ENCODE data around the gene CTTNBP2.

CTTNBP2 gene

DNA sequence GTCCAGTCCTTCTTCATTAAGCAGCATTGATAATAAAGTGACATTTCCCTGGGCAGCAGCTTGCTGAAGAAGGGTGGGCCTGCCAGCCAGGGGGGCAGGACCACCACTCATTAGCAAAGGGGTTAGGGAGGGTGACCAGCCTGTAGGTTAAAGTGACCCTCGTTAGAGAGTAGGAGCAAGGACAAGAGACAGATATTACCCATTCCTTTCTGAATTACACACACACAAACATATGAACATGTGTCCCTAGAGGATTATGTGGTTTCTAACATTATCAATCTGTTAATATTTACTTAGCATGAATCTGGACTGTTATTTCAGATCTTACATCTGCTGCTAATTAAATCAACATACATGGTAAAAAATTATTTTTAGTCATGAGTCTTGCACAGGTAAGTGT, 88.9 kb downstream of the CTTNBP2 start:
- DNase-seq: no peak

GRCh38 chr7:117782761-117783160, 90.5 kb downstream of the CTTNBP2 start:
- DNase-seq: no peak

DNA sequence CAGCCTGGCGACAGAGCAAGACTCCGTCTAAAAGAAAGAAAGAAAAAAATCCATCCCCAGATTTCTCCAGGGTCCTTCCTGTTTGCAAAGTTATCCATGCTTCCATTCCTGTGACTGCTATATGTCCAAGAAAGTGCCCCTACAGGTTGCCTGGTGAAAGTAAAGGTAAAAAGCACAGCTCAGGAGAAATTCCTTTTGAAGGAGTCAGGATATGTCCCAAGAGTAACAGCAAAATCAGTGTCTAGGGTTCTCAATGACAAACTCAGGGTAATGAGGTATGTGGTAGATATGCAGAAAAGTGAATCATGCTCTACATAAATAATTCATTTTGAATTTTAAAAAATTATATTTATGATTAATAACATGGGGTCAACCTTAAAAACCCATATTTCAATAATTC, 91.5 kb downstream of the CTTNBP2 start:
- DNase-seq: no peak

DNA sequence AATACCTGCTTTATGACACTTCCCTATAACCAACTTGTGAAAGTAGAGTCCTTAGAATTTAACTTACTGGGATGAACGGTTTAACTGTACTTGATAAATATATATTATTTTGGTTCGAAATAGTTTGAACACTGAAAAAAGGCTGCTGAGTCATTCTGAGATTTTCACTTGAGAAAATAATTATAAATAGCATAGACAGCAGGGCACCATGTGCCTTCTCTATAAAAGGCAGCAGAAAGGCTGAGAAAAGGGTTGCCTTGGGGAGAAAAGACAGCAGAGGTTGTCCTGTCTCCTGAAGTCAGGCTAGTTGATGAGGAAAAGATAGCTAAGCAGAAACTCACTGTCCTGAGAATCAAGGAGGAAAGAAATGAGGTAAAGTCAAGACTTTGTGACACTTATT, 92.4 kb downstream of the CTTNBP2 start:
- DNase-seq: no peak

DNA sequence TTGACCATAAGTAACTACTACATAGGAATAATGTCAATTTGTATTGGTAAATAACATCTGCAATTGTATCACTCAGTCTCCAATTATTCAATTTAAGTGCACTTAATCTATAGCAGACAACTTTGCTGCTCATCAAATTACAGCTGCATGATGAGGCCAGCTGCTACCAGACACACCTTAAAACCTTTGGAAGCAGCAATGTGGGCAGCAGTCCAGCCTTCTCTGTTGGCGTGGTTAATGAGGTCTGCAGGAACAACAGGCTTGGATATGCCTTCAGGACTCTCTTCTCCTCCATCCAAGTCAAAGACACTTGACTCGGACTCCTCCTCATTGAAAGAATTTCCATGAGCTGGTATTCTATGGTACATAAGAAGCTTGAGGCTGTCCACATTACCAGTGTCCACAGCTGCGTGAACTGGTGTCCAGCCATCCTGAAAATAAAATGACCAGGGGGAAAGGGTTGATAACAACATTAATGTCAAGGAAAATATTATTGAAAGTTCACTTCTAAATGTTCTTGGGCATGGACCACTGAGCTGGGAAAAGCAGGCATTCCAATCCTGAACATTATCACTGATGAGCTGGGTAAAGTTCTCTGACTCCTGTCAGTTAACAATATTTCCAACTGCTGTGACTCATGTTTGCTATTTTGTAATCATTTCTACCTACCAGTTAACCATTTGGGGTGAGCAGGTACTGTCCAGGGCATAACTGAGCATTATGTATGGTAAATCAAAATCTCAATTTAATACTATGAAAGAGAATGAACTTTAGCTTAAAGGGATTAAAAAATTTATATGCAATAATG, 95.7 kb downstream of the CTTNBP2 start:
- no peak for DNase-seq

GRCh38 chr7:117776224-117776623, 97.0 kb downstream of the CTTNBP2 start:
- DNase-seq: no peak

GRCh38 chr7:117775801-117776200, 97.4 kb downstream of the CTTNBP2 start:
- DNase-seq: no peak

DNA sequence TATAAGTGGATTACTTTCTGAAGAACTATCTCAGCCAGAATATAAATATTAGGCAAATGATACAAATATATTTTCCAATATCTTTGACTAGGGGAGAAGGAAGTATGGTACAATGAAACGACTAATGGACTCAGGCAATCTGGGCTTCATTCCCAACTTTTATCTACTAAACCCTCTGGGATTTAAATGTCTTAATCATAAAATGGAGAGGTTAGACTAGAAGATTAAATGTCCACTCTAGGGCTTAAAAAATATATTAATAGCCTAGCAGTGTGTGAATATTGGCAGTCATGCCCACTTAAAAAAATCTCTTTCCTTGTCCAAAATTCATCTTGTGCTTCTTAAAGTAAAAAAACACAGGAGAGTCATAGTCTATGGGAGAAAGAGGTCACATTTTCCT, 98.3 kb downstream of the CTTNBP2 start:
- DNase-seq: no peak

DNA sequence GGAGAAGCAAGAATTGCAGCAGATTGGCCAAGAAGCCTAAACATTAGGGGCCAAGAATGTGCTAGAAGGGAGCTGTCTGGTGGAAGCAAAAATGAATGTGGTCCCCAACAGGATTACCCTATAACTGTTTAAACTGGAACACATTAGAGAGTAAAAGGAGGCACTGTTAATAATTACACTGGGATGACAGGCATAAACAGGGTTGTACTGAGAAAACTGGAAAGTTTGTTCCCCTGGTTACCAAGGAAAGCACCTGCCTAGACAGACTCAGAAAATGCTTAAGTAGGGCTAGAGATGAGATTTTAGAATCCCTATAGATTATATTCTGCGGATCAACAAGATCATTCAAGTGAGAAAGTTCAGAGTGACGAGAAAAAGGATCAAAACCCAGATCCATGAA, 100.8 kb downstream of the CTTNBP2 start:
- no peak for DNase-seq

DNA sequence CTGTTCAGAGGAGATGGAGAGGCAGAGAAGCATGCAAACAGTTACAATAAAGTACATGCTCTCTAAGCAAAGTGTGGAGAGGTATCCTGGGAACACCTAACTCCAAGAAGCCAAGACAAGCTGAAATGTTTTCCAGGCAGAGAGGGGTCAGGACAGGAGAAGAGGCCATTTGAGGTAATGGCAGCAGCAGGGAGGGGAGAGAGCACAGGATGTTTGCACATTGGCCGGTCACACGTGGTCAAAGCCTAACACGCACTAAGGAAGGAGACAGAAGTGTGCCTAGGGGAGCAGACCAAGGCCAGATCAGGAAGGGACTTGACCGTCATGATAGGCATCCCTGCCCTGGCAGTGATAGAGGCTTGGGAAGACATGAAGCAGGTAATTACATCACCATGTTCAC, 101.5 kb downstream of the CTTNBP2 start:
- DNase-seq: no peak

DNA sequence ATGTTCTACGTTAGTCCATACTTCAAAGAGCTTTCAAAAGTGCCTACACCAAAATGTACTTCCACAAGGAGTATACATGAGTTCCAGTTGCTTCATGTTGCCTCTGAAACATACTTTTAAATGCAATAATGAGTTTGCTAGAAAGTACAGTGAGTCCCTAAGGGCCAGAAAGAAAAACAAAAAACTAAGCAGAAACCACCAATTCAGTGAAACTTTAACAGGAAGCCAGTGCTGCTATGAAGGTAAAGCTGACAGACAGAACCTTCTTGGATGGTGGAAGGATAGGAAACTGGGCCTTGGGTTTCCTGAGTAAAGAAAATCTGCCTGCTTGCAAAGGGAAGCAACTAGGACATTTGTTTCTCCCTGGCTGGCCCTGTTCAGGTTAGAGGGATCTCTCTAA, 104.2 kb downstream of the CTTNBP2 start:
- no peak for DNase-seq

GRCh38 chr7:117767951-117768350, 105.3 kb downstream of the CTTNBP2 start:
- DNase-seq: no peak

GRCh38 chr7:117766913-117767312, 106.3 kb downstream of the CTTNBP2 start:
- DNase-seq: no peak

DNA sequence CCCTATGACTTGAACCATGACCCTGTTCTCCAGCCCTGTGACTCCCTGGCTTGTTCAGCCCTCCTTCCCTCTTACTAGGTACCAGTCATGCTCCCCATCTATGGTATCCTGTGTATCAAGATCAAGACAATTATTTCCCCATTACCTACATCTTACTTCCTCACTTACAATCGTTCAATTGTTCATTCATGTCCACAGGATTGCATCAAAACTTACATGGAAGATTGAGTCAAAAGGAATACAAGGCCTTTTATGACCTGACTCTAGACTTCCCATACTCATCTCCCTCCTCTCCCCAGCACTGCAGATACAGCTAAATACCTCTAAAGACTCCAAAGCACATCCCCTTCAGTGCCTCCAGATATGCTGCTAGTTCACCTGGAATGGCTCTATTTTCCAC, 109.2 kb downstream of the CTTNBP2 start:
- no peak for DNase-seq

- DNase-seq: no peak
These were observed 111.2 kb downstream of the CTTNBP2 start for GRCh38 chr7:117762055-117762454.

DNA sequence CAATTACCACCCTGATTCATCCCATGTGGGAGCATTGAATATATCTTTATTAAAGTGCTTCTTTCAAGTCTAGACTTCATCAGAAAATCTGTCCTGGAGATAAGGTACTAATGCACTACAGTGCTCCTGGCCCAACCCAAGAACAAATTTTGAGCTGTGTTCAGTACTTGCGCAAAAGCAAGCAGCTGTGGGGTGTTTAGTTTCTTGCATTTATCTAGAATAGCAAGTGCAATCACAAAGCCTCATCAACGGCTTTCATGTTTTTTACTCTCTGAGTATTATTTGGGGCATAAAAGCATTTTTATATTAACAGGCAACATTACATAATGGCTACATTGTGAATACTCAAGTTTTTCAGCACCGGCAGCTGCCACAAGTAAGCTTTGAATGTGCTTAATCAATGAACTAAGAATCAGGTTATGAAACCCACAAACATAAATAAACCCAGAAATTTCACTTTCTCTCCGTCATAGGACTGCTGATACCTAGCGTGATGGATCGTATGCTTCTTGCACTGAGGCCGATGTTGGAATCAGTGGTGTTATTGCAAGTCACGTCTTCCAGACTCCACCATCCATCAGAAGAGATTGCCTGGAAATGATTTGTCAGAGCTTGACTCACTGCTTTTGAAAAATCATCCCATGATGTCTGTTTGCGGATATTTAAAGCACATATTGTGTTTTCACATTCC, 113.1 kb downstream of the CTTNBP2 start:
- no peak for DNase-seq

GRCh38 chr7:117757440-117757839, 115.8 kb downstream of the CTTNBP2 start:
- no peak for DNase-seq

- no peak for DNase-seq
These were observed 116.6 kb downstream of the CTTNBP2 start for GRCh38 chr7:117756586-117757085.

DNA sequence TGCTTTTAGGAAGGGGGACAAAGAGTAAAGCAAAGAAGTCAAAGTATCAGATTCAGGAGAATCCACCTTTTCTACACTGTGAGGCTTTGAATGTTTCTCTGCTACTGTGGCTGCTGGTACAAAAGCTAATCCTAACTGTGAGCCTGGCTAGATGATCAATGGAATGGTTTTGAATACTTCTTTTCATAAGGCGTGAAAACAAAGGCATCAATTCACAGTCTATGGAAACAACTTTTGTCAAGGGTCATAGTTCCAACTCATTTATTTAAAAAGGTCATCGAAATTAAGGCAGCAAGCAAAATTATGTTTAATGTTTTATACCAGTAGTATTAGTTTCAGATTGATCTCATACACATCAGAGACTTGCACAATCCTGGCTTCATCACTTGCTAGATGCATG, 118.1 kb downstream of the CTTNBP2 start:
- no peak for DNase-seq

DNA sequence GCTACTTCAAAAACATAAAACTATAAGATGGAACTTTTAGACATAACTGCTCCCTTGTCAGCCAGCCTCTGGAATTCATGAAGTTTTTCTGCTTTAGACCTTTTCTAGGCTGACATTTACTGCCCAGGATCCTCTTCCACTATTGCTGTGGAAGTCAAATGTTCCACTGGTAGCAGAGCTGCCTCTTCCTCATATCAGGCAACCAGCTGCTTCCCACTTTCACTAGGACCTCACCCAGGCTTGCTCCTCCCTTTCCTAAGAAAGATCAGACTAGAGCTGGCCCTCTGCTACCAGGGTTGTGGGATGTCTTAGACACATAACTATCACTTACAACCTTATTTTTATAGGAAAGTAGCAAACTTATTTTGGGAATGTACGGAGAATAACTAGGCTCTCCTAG, 121.5 kb downstream of the CTTNBP2 start:
- DNase-seq: no peak

GRCh38 chr7:117750612-117751563, 122.4 kb downstream of the CTTNBP2 start:
- no peak for DNase-seq

- no peak for DNase-seq
These were observed 131.3 kb downstream of the CTTNBP2 start for GRCh38 chr7:117741962-117742361.

DNA sequence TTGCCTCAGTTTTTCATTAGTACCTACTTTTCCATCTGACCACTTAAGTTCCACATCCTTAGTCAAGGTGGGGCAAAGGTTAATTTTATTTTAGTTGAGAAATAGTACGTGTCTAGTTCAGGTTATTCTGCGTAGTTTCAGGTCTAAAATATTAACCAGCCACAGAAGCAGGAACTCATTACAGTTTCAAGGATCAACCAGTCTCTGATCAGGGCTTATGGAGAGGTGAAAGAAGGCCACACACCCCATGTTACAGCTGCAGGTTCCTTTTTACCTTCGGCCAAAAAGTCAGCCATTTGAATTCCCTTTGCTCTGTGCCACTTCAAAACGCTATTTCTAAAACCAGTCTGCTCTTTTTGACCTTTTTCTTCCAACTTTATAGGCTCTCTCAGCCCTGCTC, 134.2 kb downstream of the CTTNBP2 start:
- no peak for DNase-seq

Data from KG1 (cell line).